AML-193 (cell line): ENCODE results near the gene KLHL35.

Experiments
- DNase-seq, 2 experiments: peaks; one replicate each; lab custom pipeline; 2025; lab: John Stamatoyannopoulos, UW

Gene KLHL35

DNA sequence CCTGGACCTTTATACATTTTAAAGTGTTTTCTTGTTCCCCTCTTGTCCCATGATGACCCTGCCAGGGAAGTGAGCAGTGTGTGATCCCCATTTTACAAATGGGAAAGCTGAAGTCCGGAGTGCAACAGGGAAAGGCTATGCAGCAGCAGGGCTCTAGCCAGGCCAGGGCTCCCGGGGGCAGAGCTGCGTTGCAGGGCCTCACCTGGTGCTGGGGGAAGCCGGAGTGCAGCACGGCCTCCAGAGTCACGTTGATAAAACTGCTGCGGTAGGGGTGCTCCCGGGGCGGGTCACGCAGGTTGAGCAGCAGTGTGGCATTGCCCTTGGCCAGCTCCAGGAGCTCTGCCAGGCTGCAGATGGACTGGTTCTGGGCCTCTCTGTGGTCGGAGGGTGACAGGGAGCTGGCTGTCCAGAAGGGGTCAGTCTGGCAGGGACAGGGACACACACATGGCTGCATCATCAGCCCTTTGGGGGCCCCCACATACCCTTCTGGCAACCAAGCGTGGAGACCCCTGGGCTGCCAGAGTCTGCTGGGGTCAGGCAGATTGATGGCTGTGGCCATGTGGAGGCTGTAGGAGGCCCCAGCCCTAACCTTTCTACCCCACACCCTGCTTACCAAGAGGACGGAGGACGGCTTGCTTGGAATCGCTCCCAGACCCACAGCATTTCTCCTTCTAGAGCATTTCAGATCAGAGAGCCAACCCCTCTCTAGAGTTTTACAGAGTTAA is 9.3 kb upstream of the KLHL35 start:
- DNase-seq, result no peak

DNA sequence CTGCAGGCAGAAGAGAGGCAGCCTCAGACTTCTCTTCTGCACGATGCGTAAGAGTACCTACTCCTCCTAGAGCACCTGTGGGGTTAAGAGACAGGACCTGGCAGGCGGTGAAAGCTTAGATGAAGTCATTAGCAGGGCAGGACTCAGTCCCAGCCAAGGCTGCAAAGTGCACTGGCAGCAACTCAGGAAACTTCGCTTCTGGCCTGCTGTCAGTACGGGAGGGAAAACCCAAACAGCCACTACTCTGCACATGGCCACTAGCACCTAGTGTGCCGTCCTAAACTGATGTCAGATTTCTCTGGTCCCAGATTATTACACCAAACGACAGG is 8.8 kb upstream of the KLHL35 start:
- DNase-seq, result no peak

DNA sequence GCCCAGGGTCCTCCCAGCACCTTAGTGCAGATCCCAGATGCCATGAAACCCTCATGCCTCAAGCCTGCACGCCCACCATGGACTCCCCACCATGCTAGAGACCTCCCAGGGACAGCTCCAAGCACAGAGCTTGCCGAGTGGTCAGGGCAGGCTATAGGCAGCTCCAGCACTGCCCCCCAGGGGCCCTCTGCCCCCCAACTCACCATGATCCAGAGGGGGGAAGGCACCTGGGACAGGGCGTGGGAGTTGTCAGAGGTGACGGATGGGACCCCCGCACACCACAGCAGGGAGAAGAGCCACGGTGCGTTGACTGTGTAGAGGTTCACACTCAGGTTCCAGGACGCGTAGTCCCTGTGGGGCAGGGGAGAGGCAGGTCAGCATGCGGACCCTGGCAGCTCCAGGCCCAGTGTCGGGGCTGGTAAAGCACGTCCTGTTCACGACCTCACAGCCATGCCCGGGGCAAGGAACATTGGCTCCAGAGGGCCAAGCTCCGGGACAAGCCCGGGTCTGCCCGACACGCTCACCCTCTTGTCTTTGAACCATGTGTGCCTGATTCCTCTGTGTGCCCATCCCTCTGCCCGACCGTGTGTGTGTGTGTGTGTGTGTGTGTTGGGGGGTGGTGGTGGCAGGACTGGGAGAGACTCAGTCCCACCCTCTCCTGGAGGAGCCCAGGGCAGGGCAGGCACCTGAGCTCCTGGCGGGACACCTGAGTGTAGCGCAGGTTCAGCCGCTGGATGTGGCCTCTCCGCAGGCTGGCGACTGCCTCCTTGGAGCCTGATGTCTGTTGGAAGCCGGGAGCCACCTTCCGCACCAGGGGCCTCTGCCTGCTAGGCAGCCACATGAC is 8.2 kb upstream of the KLHL35 start:
- no peak for DNase-seq

DNA sequence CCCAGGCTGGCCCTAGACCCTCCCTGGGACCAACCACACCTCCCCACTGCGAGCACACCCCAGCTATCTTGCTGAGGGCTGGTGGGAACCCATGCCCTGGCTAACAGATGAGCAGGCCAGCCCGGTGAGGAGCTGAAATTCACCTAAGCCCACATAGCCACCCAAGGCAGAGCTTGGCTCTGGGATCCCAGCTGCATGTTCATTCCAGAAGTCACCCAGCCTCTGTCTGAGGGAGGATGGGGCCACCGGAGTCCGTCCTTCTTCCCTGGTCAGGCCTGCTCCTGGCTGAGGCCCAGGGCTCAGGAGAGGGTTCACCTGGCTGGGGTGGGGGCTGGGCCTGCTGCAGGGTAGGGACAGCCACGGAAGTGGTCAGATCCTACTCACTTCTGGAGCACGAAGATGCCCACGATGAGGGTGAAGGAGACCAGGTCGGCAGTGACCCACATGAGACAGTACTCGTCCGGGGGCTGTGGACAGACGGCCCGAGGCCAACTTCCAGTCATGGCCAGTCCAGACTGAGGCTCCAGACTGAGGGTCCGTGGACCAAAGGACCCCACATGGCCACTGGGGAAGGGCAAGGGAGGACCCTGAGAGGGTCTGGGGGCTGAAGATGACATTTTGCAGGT is 6.6 kb upstream of the KLHL35 start:
- DNase-seq, result no peak

DNA sequence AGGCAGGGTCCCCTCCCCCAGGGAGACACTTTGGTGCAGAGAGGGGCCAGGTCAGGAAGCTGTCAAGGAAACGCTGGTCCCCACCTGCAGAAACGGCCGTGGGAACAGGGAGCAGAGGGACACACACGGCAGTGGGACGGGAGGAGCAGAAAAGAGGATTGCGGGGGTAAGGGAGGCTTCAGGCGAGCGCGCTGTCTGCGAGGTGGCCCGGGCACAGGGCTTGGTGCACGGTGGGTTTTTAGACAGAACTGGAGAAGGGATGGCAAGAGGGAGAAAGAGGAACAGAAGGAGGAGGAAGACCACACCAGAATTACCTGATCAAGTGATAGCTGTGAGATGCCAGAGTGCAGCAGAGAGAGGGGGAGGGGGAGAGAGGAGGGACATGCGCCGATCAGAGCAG is 6.0 kb upstream of the KLHL35 start:
- DNase-seq, result no peak

DNA sequence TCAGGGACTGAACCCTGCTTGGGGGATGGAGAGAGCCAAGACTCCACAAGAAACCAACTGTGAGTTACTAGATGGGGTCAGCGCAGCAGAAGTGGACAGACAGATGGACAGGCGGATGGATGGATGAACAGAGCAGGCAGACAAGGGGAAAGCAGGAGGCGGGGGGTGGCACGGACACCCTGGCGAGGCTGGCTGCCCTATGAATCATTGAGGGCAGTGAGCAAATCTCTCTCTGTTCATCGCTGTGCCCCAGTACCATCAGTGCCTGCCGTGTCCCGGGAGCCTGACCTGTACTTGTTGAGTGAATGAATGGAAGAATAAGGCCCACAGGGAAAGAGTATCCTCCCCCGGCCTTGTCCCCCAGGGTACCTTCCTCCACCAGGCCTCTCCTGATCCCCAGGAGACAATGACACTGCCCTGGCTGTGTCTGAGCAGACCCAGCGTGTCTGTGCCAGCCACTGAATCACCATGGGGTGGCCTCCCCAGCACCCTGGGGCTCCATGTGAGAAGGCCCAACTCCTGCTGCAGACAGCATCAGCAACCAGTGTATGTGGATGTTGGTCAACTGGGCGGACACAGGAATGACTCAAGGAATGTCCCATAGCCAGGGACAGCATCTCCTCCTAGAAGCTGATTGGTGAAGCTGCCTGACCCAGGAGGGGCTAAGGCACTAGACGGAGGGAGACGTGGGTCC is 5.1 kb upstream of the KLHL35 start:
- DNase-seq, result no peak

DNA sequence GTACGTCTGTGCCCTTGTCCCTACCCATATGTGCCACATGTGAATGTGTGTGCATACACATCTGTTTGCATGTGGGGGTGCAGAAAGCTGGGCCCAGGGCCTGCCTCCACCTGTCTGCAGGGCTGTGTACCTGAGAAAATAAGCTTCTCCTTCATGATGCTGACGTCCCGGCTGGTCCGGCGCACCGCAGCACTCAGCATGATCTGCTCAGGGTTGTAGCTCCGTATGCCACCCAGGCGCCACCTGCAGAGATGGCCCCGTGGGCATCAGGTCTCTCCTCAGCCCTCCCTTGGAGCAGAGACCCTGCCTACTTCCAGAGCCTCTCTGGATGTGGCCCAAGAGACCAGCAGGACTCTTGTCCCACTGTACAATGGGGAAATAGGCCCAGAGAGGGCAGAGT is 3.8 kb upstream of the KLHL35 start:
- no peak for DNase-seq

DNA sequence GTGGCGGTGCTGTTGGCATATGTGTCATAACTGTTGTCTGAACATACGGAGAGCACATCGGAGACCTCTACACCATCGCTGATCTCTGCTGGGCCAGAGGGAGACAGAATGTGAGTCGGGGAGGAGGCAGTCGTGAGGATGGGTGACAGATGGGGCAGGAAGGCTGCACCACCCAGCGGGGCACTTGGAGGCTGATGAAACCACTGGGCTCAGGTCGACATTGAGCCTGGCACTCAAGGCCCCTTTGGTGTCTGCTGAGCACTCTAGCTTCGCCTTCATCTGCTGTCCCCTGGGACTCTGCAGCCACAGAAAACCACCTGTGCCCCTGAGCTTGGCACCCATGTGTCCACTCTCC is 2.5 kb upstream of the KLHL35 start:
- no peak for DNase-seq

DNA sequence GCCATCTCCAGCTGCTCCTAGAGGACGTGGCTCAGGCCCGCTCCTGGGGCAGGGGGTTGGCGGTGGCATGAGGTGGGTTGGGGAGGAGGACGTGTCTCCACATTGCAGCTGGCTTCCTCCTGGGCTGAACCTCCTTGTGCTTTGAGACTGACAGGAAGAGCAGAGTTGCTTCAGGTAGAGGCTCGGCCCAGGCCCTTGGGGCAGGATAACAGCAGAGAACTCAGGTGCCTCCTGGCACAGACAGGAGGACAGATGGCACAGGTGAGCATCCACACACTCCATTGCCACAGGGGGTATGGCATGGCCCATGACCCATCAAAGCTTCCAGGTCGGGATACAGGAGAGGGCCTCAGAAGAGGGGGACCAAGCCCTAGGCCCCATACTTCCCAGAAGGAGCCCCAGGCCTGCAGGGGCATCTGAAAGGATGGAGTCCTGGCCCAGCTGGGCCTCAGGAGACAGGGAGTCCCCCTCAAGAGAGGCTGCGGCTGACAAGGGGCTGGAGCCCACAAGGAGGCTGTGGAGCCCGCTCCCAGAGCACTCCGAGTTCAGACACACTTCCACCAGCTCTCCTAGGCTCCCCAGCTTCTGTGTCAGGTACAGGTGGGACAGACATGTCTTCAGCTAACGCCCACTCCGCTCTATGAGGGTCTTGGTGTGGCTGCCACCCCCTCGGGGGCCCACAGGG is 2.0 kb upstream of the KLHL35 start:
- no peak for DNase-seq

DNA sequence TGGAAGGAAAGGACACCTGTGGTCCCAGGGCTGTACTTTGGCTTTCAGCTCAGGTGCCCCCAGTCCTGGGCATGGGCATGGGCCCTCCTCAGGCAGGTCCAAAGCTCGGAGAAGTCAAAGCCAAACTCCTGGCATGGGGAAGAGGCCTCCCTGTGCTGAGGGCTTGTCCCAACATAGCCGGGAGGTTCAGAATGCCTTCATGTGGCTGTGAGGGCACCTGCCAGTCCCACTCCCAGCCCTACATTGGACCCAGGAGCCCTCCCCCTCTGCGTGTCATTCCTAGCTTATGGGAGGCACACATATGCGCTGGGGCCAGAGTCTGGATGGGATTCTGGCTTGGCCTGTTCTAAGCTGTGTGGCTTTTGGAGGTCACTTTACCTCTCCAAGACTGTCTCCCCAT is 1.0 kb upstream of the KLHL35 start:
- no peak for DNase-seq

DNA sequence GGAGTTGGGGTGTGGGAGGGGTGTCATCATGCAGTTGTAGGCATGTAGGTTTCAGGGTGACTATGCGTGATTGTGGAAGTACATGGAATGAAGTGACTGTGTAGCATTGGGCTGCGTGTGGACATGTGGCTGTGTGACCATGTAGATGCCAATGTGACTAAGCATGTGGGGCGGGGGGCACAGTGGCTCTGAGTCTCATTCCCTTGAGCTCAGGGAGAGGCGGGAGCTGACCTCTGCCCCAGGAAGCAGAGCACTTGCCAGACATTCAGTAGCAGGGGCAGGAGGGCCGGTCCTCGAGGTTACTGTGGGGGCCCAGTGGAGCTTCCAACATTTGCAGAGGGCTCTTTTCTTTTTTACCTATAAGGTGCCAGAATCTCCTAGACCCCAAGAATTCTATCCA is 440 bp upstream of the KLHL35 start:
- DNase-seq, result no peak

DNA sequence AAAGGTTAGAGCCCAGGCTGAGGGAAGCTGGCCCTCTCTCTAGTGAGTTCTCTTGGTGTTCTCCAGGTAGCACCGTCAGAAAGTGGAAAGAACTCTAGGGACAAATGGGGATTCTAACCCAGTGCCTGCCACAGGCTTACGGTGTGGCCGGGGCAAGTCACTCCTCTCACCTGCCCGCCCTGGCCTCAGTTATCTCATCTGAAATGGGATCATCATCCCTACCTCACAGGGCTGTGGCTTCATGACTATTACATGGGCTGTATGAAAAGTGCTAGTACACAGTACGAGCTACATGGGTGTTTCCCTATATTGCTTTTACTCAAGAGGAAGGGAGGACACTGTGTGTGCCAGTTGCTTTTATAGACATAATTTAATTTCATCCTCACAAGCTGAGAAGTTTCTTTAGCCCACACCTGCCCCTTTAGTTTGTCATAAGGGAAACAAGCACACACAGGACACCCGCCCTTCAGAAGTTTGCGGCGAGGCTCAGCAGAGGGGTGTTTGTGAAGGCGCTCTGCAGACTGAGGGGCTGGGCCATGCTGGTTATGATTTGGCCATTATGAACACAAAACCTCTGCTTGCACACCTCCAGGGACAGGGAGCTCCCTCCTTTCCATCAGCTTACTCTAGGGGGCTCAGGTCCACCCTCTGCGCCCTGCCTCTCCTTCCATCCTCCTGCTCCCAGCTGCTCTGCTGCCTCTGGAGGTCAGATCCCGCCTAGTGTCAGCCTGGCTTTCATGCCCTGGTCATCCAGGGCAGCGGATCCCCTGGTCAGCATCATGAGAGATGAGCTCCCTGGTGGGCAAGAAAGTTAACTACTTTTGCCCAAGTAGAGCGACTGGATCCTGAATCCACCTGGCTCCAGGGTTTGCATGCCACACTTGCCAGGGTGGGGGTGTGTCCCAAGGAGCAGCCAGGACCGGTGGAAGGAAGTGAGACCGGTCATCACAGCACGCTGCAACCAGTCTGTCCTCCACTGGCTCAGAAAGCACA is 1.2 kb downstream of the KLHL35 start:
- no peak for DNase-seq

DNA sequence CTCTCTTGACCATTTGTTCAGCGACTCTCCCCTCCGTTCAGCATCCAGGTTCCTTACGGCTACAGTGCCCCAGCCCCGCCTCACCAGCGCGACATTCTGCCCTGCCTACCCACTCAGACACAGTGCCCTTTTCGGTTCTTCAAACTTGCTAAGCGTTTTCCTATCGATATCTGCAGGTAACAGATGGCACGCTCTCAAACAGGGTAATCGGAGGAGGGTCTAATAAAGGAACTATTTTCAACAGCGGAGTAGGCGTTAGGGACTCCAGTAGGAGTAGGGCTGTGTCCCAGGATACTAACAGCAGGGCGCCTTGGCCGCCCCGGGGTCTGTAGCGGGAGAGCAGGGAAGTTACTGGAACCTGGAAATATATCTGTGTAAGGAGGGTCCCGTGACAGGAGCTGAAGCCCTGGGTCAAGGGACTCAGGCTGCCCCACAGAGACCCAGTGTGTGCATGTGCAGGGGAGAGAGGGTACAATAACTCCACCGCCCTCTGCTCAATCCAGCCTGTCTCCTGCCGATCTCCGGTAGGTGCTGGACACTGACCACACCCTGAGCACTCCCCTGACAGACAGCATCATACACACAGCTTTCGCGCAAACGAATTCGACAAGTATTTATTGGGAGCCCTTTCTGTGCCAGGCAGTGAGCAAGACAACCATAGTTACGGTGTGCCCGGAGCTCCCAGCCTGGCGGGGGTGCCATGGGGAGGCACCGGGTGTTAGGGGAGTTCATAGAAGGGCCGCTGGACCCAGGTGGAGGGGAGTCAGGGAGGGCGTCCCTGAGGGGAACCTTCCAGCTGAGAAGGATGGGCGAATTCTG is 2.1 kb downstream of the KLHL35 start:
- DNase-seq, result no peak

DNA sequence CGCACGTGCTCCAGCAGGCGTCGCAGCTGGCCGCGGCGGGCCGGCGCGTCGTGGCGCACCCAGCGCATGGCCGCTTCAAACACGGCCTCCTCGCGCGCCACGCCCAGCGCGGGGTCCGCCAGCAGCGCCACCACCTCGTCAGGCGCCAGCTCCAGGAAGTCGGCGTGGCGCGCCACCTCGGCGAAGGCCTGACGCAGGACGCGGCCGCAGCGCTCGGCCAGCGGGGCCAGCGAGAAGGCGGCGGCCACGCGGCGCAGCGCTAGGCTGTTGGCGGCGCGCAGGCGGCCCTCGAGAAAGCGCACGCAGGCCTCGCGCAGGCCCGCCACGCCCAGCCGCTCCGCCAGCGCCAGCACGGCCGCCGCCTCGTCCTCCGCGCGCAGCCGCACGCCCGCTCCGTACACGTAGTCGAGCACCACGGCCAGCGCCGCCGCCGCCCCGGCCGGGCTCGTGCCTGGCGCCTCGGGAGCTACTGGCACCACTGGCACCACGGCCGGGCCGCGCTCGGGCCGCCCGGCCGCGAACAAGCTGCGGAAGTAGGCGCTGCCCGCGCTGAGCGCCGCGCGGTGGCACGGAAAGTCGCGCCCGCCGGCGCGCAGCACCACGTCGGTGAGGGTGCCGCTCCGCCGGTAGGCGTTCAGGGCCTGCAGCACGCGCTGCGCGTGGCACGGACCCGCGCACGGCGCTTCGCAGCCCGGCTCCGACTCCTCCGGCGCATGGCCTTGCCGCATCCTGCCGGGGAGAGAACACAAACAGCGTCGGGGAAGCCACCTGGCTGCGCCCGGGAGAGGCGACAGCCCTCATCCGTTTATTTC is 2.9 kb downstream of the KLHL35 start:
- no peak for DNase-seq

DNA sequence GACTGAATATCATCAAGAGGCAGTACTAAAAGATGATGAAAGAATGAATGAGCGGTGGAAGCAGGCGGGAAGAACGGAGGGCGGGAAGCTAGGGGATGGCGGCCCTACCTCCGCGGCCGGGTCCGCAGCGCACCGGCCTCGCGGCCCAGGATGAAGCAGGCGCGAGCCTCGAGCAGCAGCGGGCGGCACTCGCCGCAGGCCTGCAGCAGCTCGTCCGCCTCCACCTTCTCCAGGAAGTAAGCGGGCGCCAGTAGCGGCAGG is 3.4 kb downstream of the KLHL35 start:
- no peak for DNase-seq

DNA sequence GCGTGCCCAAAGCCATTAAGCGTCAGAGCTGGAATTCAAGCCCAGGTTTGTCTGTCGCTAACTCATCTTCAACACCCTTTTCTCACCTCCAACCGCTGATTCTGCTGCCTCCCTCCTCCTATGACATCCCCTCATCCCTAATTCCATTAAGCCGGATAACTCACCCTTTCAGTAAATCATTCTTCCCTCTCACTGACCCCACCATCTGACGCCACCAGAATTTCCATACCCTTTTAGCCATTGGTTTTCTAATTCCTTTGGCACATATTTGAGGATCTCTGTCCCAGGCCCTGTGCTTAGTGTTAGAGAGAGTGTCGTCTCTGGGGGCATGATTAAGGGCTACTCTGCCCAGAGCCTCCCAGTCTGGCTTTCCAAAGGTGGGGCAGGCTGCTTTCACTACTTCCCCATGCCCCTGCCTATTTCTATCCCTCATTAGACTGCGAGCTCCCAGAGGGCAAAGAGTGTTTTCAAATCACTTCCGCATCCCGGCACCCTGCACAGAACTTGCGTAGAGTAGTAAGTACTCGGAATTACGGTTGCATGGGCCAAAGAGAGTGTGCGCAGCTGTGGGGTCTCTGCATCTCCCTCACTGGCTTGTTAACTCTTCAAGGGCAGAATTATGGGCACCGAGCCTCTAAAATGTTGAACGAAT is 3.9 kb downstream of the KLHL35 start:
- DNase-seq, result no peak

DNA sequence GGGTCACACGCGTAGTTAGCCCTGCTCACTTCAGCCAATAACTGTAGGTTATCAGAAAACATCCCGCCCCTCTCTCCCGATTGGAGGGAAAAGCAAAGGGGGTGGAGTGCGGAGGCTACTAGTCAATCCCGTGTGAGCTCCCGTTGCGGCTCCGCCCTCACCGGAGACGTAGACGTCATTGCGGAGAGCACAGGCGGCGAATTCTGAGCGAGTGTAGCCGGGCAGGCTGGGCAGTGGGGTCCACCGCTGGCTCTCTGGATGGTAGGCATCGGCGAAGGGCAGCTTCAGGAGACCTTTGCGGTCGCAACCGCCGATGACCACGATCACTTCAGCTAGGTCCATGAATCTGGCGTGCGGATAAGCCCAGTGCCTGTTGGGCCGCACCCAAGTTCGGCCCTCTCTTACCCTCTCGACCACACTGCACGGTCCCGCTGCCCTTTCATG is 4.7 kb downstream of the KLHL35 start:
- DNase-seq, result peak; percentile 72 to 73

DNA sequence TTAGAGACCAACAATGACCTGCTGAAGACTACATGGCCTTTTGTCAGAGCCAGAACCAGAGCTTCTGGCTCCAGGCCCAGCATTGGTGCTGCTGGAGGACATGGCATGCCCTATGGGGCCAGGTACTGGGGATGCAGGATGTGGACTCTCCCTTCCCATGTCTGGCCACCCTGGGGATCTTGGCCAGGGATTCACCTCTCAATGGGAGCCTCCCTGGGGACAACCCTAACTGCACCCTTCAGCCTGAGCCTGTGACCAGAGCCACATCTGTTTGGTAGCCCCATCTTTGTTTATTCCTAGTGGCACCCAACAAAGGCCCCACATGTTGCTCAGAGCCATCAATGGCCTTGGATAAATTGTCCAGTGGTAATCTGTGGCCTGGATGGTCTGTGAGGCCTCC is 5.8 kb downstream of the KLHL35 start:
- no peak for DNase-seq

DNA sequence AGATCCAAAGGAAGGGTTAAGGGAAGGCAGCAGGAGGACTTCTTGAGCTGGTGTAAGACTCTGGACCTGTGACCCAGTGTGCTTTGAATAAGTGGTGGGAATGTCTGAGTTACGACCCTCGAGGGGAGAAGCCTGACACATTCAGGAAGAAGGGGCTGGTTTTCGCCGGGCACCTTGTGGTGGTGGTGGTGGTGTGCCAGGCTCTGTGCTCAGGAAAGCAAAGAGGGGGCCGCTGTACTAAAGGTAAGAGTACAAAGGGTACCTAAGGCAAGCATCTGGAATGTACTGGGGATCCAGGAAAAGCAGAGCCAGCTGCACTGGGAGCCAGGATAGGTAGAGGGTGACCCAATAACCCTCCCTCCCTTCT is 6.3 kb downstream of the KLHL35 start:
- DNase-seq, result no peak
